NCI-H2171 (cell line): ENCODE measurements around the gene SLC25A48.
"Not testable (repeated sequence)": the region's sequence is repeated elsewhere in the genome, so short reads cannot be mapped to it uniquely, and the experiment has no call there.

ENCODE experiments used
- DNase-seq: peaks from one replicate; lab custom pipeline; 2025; lab: John Stamatoyannopoulos, UW

Gene SLC25A48

GRCh38 chr5:135829681-135830383 lies 4.6 kb upstream of the SLC25A48 start:
- peak; percentile 39 for DNase-seq

- no peak for DNase-seq
These were observed 4.1 kb upstream of the SLC25A48 start for GRCh38 chr5:135830384-135830700.

- no peak for DNase-seq
These were observed 3.6 kb upstream of the SLC25A48 start for GRCh38 chr5:135830876-135831275.

GRCh38 chr5:135831439-135831838 lies 3.0 kb upstream of the SLC25A48 start:
- no peak for DNase-seq

- no peak for DNase-seq
These were observed 2.5 kb upstream of the SLC25A48 start for GRCh38 chr5:135831851-135832555.

- DNase-seq, result no peak
These were observed 1.2 kb upstream of the SLC25A48 start for GRCh38 chr5:135832941-135833920.

GRCh38 chr5:135833961-135834638 lies 363 bp upstream of the SLC25A48 start:
- DNase-seq, result no peak

GRCh38 chr5:135835766-135836165 lies 1.3 kb downstream of the SLC25A48 start:
- DNase-seq, result no peak

- DNase-seq, result not testable (repeated sequence)
These were observed 3.9 kb downstream of the SLC25A48 start for GRCh38 chr5:135838395-135838794.

- no peak for DNase-seq
These were observed 5.1 kb downstream of the SLC25A48 start for GRCh38 chr5:135839566-135839965.

- DNase-seq, result no peak
These were observed 6.5 kb downstream of the SLC25A48 start for GRCh38 chr5:135840959-135841358.

- DNase-seq, result no peak
These were observed 8.3 kb downstream of the SLC25A48 start for GRCh38 chr5:135842737-135843136.

- DNase-seq, result no peak
These were observed 9.3 kb downstream of the SLC25A48 start for GRCh38 chr5:135843571-135844337.

- DNase-seq, result no peak
These were observed 11.8 kb downstream of the SLC25A48 start for GRCh38 chr5:135846311-135846710.

GRCh38 chr5:135847976-135848375 lies 13.5 kb downstream of the SLC25A48 start:
- DNase-seq, result no peak

GRCh38 chr5:135850231-135850630 lies 15.8 kb downstream of the SLC25A48 start:
- DNase-seq, result no peak

- no peak for DNase-seq
These were observed 16.2 kb downstream of the SLC25A48 start for GRCh38 chr5:135850671-135851070.

GRCh38 chr5:135851186-135851914 lies 16.9 kb downstream of the SLC25A48 start:
- DNase-seq, result no peak

- DNase-seq, result no peak
These were observed 17.7 kb downstream of the SLC25A48 start for GRCh38 chr5:135851915-135852845.
